ENCODE data around the gene SMCO2.
"Not testable (repeated sequence)": the region's sequence is repeated elsewhere in the genome, so short reads cannot be mapped to it uniquely, and the experiment has no call there.

The SMCO2 gene

GRCh38 chr12:27530157-27530922 lies 83.8 kb downstream of the SMCO2 start:
- no peak for DNase-seq

- no peak for DNase-seq
Observed at GRCh38 chr12:27531896-27532295, 85.4 kb downstream of the SMCO2 start.

- DNase-seq, result no peak
Observed at GRCh38 chr12:27534060-27534764, 87.7 kb downstream of the SMCO2 start.

- no peak for DNase-seq
Observed at GRCh38 chr12:27534765-27535161, 88.2 kb downstream of the SMCO2 start.

DNA sequence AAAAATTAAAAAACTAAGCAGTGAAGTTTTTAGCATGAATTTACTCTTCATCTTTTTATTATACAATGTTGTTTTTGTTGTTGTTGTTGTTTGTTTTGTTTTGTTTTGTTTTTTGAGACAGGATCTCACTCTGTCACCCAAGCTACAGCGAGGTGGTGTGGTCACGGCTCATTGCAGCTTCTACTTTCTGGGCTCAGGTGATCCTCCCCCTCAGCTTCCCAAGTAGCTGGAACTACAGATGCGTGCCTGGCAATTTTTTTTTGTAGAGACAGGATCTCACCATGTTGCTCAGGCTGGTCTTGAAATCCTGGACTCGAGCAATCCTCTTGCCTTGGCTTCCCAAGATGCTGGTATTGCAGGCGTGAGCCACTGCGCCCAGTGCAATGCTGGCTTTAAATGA lies 88.8 kb downstream of the SMCO2 start:
- DNase-seq, result no peak

GRCh38 chr12:27537855-27538675 lies 91.5 kb downstream of the SMCO2 start:
- DNase-seq, result no peak

DNA sequence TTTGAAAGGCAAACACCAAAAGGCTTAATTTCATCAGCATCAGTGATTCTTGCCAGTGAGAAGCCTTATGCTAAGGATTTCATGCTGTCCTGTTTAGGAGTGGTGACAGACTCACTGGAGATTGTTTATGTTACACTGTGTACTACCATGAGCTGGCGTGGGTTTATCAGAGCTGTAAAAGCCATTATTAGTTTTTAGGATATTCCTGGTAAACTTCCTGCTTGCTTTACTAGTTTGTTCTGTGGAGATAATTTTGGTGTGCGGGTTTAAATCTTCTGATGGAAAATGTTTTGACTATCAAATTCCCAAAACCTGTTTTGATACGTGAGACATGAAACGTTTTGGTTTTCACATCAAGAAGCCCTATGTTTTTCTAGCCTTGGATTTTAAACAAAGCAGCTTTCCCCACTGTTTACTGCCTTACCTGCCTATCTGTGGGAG lies 92.7 kb downstream of the SMCO2 start:
- DNase-seq, result no peak

DNA sequence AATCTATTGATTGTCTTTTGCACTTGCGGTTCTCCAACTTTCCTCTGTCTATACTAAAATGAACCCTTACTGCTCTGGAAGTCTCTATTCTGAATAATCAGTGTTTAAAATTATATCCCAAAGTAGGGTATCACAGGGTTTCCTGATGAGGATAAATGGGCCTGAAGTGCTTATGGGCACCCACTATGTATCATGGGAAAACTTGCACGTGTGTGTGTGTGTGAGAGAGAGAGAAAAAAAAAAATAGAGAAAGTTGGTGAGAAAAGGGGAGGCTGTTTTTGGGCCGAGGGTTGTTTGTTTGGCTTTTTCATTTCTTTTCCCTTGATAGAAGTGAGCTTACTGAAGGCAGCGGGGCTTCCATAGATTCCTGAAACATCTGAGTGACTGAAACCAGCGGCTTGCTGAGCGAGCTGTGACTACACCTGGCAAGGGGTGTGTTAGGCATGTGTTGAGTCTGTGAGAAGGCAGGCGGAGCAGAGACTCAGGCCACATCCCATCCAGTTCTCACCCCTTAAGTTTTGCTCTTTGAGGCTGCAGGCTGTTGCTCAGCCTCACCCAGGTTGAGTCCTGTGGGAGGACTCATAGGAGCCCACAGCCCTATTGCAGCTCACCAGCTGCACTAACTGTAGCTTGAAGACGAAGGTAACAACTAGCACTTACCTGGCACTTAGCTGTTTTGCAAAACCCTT lies 94.6 kb downstream of the SMCO2 start:
- DNase-seq, result no peak

GRCh38 chr12:27542628-27543027 lies 96.1 kb downstream of the SMCO2 start:
- DNase-seq, result no peak

- not testable (repeated sequence) for DNase-seq
Observed at GRCh38 chr12:27544858-27545257, 98.3 kb downstream of the SMCO2 start.

DNA sequence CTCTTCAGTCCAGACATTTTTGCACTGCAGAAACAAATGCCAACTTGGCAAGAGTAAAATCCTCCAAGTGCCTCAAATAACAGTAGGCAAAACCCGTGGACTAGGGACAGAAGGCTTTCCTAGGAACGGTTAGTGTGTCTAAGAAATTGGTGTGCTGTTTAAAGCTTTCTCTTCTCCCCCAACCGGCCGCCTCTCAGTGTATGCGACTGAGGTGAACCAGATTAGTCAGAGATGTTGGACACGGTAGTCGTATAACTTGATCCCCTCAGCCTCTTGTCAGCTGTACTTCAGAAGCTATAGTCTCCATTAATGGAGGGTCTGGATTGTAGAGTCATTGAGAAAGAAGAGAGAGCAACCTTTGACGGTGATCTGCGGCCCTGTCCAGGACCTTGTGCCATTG lies 99.1 kb downstream of the SMCO2 start:
- no peak for DNase-seq

GRCh38 chr12:27547592-27547991 lies 101.1 kb downstream of the SMCO2 start:
- no peak for DNase-seq

- no peak for DNase-seq
Observed at GRCh38 chr12:27548301-27549199, 102.0 kb downstream of the SMCO2 start.

DNA sequence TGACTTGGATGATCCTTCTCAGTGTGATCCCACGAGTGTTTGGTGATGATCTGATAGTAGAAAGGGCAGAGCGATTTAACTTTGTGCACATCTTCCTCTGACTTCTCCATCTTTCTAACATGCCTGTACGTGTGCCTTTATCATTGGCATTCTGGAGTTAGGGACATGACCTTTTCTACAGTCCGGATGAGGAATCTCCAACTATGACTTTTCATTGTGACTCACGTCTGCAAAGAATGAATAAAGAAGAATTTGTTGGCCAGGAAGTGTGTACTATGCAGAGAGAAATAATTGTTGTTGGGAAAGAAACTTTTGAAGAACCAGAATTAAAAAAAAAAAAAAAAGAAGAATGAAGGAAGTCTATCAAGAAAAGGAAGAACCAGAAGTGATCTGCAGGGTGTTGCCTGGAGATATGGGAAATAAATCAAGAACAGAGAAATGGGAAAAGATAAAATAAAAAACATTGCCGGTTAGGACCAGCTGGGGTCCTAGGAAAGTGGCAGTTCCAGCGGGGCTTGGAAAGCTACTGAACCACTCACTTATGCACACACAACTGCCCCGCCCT lies 102.8 kb downstream of the SMCO2 start:
- DNase-seq, result no peak

DNA sequence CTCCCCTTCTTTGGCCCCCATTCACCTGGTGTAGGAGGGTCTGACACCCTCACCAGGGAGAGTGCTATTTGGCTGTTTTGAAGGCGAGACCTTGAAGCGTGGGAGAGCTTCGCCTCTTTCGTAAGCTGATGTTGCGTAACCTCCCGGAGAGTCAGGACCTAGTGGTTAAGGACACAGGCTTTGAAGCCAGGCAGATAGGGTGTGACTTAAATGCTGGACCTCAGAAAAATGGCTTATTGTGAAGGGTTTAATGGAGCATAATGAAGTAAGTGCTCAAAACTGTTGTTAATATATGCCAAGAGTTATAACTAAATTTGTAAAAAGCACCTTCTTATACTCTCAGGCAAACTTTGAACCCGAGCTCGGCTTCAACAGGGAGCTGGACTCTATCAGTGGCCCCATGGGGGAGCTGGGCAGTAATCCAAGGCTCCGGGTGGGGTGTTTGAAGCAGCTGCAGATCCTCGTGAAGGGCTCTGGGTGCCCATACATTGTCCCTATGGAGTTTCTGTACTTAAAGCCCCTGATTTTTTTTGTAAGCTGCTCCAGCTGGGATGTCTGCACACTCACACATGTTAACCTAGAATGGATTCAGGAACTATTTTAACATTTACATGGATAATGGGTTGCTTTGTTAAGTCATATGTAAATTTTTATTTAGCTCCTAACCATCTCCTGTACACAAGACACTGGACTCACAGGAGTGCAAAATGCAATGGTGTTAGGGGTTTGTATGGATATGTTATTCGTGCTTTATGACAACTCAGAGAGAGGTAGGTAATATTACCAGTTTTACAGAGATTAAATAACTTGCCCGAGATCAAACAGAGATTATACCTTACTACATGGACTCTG lies 103.5 kb downstream of the SMCO2 start:
- DNase-seq, result peak; percentile 6

DNA sequence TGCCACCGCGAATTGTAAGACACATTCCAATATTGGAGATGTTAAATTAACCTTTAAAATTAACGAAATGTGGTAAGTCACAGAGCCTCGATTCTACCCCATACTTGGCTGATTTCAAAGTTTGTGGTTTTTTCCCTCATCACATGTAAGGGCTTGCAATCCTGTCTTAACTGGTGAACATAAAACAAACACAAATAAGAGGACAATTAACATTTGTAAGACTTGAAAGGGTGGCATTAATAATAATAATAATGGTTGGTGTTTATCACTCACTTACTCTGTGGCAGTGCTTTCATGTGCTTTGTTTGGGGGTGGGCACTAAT lies 104.1 kb downstream of the SMCO2 start:
- DNase-seq, result no peak

DNA sequence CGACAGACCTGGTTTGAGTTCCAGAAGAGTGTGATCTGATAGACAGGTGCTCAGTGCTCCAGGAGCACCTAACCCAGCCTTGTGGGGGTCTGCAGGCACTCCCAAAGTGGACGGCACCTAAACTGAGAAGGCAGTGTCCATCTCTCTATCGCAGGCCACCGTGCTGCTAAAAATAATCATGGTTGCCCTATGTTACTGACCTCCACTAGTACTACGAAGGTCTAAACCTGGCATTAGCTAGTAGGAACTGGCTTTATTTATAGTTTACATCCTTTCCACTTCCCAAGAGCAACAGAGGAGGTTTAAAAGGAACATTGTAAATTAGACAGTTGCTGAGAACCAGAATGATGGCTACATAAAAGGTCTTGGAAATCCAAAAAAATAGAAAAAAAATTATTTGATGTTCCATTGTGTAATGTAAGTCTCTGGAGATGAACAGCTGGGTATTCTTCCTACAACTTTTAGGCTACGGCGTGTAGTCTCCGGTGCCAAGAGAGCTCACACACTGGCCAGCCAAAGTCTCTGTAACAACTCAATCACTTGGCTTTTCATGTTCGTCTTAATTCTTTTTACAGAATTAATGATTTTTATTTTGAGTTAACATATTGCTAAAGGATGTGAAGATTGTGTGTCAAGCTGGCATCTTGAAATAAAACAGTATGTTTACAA lies 104.8 kb downstream of the SMCO2 start:
- no peak for DNase-seq
